Measurements from ENCODE around the gene COL8A2. TPM values are rescaled to one million over a fixed set of nuclear protein-coding genes. Genes with fewer than 3 reads are reported as not detected.
A peak's percentile ranks its signal among the peaks of the same experiment; 100 is the strongest.

Gene COL8A2
- total RNA-seq, 1 experiment from 2014 or later = 0.24 TPM

- ChIA-PET POLR2A (ENCODE audit: low non-redundant PET) (no interaction called here), CTCF (no interaction called here)
- DNase-seq (ENCODE audit: low spot score) = no peak
- H3K4me1 ChIP-seq (ENCODE audit: insufficient read depth, low read length, poor library complexity, severe bottlenecking) = no peaks in the 10 kb centered on the region
- peak overlapping the region; percentile 98 for H3K4me3 ChIP-seq (ENCODE audit: low read depth, low read length, poor library complexity, severe bottlenecking)
- intact Hi-C loops (cut with micrococcal nuclease; ENCODE audit: unreplicated experiment) = no loop called here
- peaks cover 32% of the 10 kb centered on the region for H3K36me3 ChIP-seq (ENCODE audit: insufficient read depth, low read length, poor library complexity, severe bottlenecking)
- H3K9me3 ChIP-seq (ENCODE audit: low read depth, low read length, poor library complexity, severe bottlenecking) = no peaks in the 10 kb centered on the region
- no TSS peak for BruUV-seq (replicated peaks)
- H3K27ac ChIP-seq (ENCODE audit: low read depth, low read length, poor library complexity, severe bottlenecking) = peak overlapping the region; percentile 83
- TF ChIP-seq EZH2 (IDR thresholded peaks at IDR 0.05; ENCODE audit: borderline replicate concordance, low read depth, low read length, poor library complexity, severe bottlenecking) = no peak
- no peak for TF ChIP-seq CTCF (conservative IDR thresholded peaks at IDR 0.05; ENCODE audit: low read depth, low read length)
- H3K27me3 ChIP-seq (replicated peaks; ENCODE audit: insufficient read depth, low read depth, low read length, poor library complexity) = no peaks in the 10 kb centered on the region
These were observed 36.8 kb downstream of the COL8A2 start for GRCh38 chr1:36088265-36088576.

- DNase-seq (ENCODE audit: low spot score) = no peak
- peaks cover 24% of the 10 kb centered on the region for H3K36me3 ChIP-seq (ENCODE audit: insufficient read depth, low read length, poor library complexity, severe bottlenecking)
- H3K4me3 ChIP-seq (ENCODE audit: low read depth, low read length, poor library complexity, severe bottlenecking) = no peak overlapping the region
- H3K4me1 ChIP-seq (ENCODE audit: insufficient read depth, low read length, poor library complexity, severe bottlenecking) = no peaks in the 10 kb centered on the region
- no TSS peak for BruUV-seq (replicated peaks)
- H3K27ac ChIP-seq (ENCODE audit: low read depth, low read length, poor library complexity, severe bottlenecking) = peak overlapping the region; percentile 83
- intact Hi-C loops (cut with micrococcal nuclease; ENCODE audit: unreplicated experiment) = no loop called here
- POLR2A ChIA-PET (ENCODE audit: low non-redundant PET) = no interaction called here
- CTCF ChIA-PET = interaction anchor here (0.6 kb wide), 1 partner anchor 9 kb away, joined by 3 read pairs; no protein-coding TSS in a partner anchor
- TF ChIP-seq CTCF (conservative IDR thresholded peaks at IDR 0.05; ENCODE audit: low read depth, low read length) (no peak), EZH2 (IDR thresholded peaks at IDR 0.05; ENCODE audit: borderline replicate concordance, low read depth, low read length, poor library complexity, severe bottlenecking) (no peak)
- no peaks in the 10 kb centered on the region for H3K9me3 ChIP-seq (ENCODE audit: low read depth, low read length, poor library complexity, severe bottlenecking)
- H3K27me3 ChIP-seq (replicated peaks; ENCODE audit: insufficient read depth, low read depth, low read length, poor library complexity) = no peaks in the 10 kb centered on the region
These were observed 37.5 kb downstream of the COL8A2 start for GRCh38 chr1:36087233-36088123.

- no peaks in the 10 kb centered on the region for H3K27me3 ChIP-seq (replicated peaks; ENCODE audit: insufficient read depth, low read depth, low read length, poor library complexity)
- CTCF ChIA-PET = interaction anchor here (0.6 kb wide), 1 partner anchor 10 kb away, joined by 3 read pairs; no protein-coding TSS in a partner anchor
- no TSS peak for BruUV-seq (replicated peaks)
- TF ChIP-seq CTCF (conservative IDR thresholded peaks at IDR 0.05; ENCODE audit: low read depth, low read length) (no peak), EZH2 (IDR thresholded peaks at IDR 0.05; ENCODE audit: borderline replicate concordance, low read depth, low read length, poor library complexity, severe bottlenecking) (no peak)
- peaks cover 16% of the 10 kb centered on the region for H3K36me3 ChIP-seq (ENCODE audit: insufficient read depth, low read length, poor library complexity, severe bottlenecking)
- intact Hi-C loops (cut with micrococcal nuclease; ENCODE audit: unreplicated experiment) = no loop called here
- no peaks in the 10 kb centered on the region for H3K9me3 ChIP-seq (ENCODE audit: low read depth, low read length, poor library complexity, severe bottlenecking)
- H3K4me3 ChIP-seq (ENCODE audit: low read depth, low read length, poor library complexity, severe bottlenecking) = no peak overlapping the region
- no peak overlapping the region for H3K27ac ChIP-seq (ENCODE audit: low read depth, low read length, poor library complexity, severe bottlenecking)
- no peak for DNase-seq (ENCODE audit: low spot score)
- H3K4me1 ChIP-seq (ENCODE audit: insufficient read depth, low read length, poor library complexity, severe bottlenecking) = no peaks in the 10 kb centered on the region
- POLR2A ChIA-PET (ENCODE audit: low non-redundant PET) = no interaction called here
These were observed 38.3 kb downstream of the COL8A2 start for GRCh38 chr1:36086529-36087232.

Measured in A673 (cell line).